Measurements from ENCODE around the gene UPK2. TPM values are rescaled to one million over a fixed set of nuclear protein-coding genes. Genes with fewer than 3 reads are reported as not detected.

UPK2 gene
- total RNA-seq, 1 experiment from 2014 or later: 3.5 TPM

DNA sequence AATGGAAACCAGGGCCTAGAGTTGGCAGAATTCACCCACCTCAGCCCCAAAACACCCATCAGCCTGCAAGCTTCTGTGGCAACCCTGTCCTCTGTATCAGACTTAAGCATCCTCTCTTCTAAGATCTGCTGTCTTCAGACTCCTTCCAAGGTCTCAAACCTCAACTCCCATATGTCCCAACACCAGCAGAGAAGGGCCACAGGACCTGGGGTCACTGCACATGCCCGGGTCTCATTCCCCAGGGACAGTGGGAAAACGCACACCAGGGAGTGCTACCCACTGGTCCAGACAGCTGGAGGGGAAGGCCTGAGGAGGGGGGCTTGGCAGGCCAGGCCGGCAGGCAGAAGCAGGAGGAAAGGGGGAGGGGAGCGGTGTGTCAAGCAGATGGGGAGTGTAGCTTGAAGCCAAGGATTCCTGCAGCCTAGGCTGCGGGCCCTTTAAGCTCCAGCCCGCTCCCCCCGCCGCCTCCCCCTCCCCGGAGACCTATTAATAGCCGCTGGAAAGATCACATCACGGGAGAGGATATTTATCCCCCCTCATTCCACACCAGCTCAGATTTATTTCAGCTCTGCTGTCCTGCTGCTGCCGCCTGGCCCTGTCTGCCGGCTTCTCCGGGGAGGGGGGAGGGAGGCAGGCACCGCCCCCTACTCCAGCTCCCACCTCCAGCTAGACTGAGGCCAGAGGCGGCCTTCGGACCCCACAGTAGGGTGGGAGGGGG lies 47.0 kb upstream of the UPK2 start:
- H3K4me1 Mint-ChIP-seq (ENCODE audit: low read depth, unreplicated experiment): peaks cover 30% of the 10 kb centered on the region
- TF ChIP-seq, protein P1, sequence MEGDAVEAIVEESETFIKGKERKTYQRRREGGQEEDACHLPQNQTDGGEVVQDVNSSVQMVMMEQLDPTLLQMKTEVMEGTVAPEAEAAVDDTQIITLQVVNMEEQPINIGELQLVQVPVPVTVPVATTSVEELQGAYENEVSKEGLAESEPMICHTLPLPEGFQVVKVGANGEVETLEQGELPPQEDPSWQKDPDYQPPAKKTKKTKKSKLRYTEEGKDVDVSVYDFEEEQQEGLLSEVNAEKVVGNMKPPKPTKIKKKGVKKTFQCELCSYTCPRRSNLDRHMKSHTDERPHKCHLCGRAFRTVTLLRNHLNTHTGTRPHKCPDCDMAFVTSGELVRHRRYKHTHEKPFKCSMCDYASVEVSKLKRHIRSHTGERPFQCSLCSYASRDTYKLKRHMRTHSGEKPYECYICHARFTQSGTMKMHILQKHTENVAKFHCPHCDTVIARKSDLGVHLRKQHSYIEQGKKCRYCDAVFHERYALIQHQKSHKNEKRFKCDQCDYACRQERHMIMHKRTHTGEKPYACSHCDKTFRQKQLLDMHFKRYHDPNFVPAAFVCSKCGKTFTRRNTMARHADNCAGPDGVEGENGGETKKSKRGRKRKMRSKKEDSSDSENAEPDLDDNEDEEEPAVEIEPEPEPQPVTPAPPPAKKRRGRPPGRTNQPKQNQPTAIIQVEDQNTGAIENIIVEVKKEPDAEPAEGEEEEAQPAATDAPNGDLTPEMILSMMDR (IDR thresholded peaks at IDR 0.05; ENCODE audit: unreplicated experiment): no peak
- intact Hi-C loops (cut with micrococcal nuclease; ENCODE audit: unreplicated experiment): no loop called here
- H3K9me3 Mint-ChIP-seq (ENCODE audit: low read depth, unreplicated experiment): no peaks in the 10 kb centered on the region
- H3K4me3 Mint-ChIP-seq (ENCODE audit: low read depth, unreplicated experiment): peak overlapping the region; percentile 78
- no peak for DNase-seq
- BruUV-seq (replicated peaks): no TSS peak
- H3K27me3 Mint-ChIP-seq (ENCODE audit: unreplicated experiment): no peaks in the 10 kb centered on the region
- CTCF ChIA-PET: interaction anchor here (0.6 to 3.1 kb wide), 5 partner anchors 14 to 97 kb away, joined by 3 to 10 read pairs (median 7); partner anchors contain the start of gene BCL9L
- peak overlapping the region; percentile 84 for H3K27ac Mint-ChIP-seq (ENCODE audit: unreplicated experiment)
- H3K36me3 Mint-ChIP-seq (ENCODE audit: insufficient read depth, unreplicated experiment): peaks cover 74% of the 10 kb centered on the region

GRCh38 chr11:118909619-118910308 lies 46.3 kb upstream of the UPK2 start:
- H3K27ac Mint-ChIP-seq (ENCODE audit: unreplicated experiment): peak overlapping the region; percentile 84
- CTCF ChIA-PET: interaction anchor here (1.5 to 3.1 kb wide), 3 partner anchors 15 to 18 kb away, joined by 7 to 10 read pairs (median 7); partner anchors contain the start of gene BCL9L
- DNase-seq: no peak
- peaks cover 36% of the 10 kb centered on the region for H3K4me1 Mint-ChIP-seq (ENCODE audit: low read depth, unreplicated experiment)
- H3K27me3 Mint-ChIP-seq (ENCODE audit: unreplicated experiment): no peaks in the 10 kb centered on the region
- intact Hi-C loops (cut with micrococcal nuclease; ENCODE audit: unreplicated experiment): no loop called here
- TF ChIP-seq, protein P1 (IDR thresholded peaks at IDR 0.05; ENCODE audit: unreplicated experiment): no peak
- H3K9me3 Mint-ChIP-seq (ENCODE audit: low read depth, unreplicated experiment): no peaks in the 10 kb centered on the region
- no TSS peak for BruUV-seq (replicated peaks)
- H3K36me3 Mint-ChIP-seq (ENCODE audit: insufficient read depth, unreplicated experiment): peaks cover 81% of the 10 kb centered on the region
- peak overlapping the region; percentile 78 for H3K4me3 Mint-ChIP-seq (ENCODE audit: low read depth, unreplicated experiment)

GRCh38 chr11:118910309-118911112 lies 45.6 kb upstream of the UPK2 start:
- H3K4me1 Mint-ChIP-seq (ENCODE audit: low read depth, unreplicated experiment): peaks cover 43% of the 10 kb centered on the region
- H3K27ac Mint-ChIP-seq (ENCODE audit: unreplicated experiment): peak overlapping the region; percentile 95
- peaks cover 86% of the 10 kb centered on the region for H3K36me3 Mint-ChIP-seq (ENCODE audit: insufficient read depth, unreplicated experiment)
- H3K9me3 Mint-ChIP-seq (ENCODE audit: low read depth, unreplicated experiment): no peaks in the 10 kb centered on the region
- intact Hi-C loops (cut with micrococcal nuclease; ENCODE audit: unreplicated experiment): no loop called here
- DNase-seq: peak; percentile 76
- CTCF ChIA-PET: interaction anchor here (0.7 to 3.4 kb wide), 6 partner anchors 12 to 784 kb away, joined by 3 to 10 read pairs (median 7); partner anchors contain the start of gene BCL9L
- TF ChIP-seq, protein P1 (IDR thresholded peaks at IDR 0.05; ENCODE audit: unreplicated experiment): no peak
- H3K27me3 Mint-ChIP-seq (ENCODE audit: unreplicated experiment): no peaks in the 10 kb centered on the region
- BruUV-seq (replicated peaks): no TSS peak
- H3K4me3 Mint-ChIP-seq (ENCODE audit: low read depth, unreplicated experiment): peak overlapping the region; percentile 78
